ENCODE measurements around the gene RPP25.

GRCh38 chr15:74917676-74918075 lies 38.9 kb downstream of the RPP25 start:
- TF ChIP-seq POLR2AphosphoS5 (IDR thresholded peaks at IDR 0.05; ENCODE audit: borderline replicate concordance, low read depth, low read length) (no peak), EZH2 (IDR thresholded peaks at IDR 0.05) (no peak)

All from SK-N-MC (cell line).